SHP77 treated with DMSO at 0.1 percent for 48 hours (cell line): ENCODE data around the gene NEDD4L.
A peak's percentile ranks its signal among the peaks of the same experiment; 100 is the strongest.

Source experiments
- DNase-seq: peaks from one replicate; lab custom pipeline; 2025; lab: John Stamatoyannopoulos, UW

Gene NEDD4L

GRCh38 chr18:58213440-58213839, 169.4 kb downstream of the NEDD4L start:
- no peak for DNase-seq

DNA sequence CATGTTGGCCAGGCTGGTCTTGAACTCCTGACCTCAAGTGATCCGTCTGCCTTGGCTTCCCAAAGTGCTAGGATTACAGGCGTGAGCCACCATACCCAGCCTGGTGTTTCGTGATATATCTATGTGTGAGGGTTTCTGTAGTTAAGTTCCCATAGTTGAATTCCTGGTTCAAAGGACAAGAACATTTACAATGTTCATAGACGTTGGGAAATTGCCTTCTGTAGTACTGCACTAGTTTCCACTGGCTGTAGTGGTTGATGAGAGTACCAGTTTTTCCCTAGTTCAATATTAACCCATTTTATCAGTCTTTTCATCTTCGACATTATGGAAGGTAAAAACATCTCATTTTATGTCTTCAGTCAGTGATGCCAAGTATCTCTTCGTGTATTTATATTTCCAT, 171.0 kb downstream of the NEDD4L start:
- DNase-seq = no peak

- no peak for DNase-seq
Observed at GRCh38 chr18:58216071-58216481, 172.1 kb downstream of the NEDD4L start.

- no peak for DNase-seq
Observed at GRCh38 chr18:58217052-58217451, 173.0 kb downstream of the NEDD4L start.

DNA sequence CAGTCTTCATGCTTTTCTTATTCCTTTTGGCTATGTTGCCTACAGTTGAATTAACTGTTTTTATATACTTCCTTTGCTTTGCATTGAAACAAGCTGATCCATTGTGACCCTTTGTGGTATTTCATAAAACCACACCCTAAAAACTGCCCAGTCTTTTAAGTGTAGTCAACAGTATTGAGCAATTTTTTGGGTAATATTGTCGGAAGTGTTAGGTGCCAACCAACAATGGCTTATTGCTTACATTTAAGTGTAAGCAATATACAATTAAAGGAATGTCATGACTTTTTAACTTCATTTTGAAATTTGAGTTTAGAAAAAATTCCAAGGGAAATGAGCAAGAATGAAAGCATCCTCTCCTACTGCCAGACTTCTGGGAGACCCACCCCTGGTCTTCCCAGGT, 174.1 kb downstream of the NEDD4L start:
- DNase-seq = no peak

GRCh38 chr18:58221060-58221725, 177.2 kb downstream of the NEDD4L start:
- DNase-seq = no peak

DNA sequence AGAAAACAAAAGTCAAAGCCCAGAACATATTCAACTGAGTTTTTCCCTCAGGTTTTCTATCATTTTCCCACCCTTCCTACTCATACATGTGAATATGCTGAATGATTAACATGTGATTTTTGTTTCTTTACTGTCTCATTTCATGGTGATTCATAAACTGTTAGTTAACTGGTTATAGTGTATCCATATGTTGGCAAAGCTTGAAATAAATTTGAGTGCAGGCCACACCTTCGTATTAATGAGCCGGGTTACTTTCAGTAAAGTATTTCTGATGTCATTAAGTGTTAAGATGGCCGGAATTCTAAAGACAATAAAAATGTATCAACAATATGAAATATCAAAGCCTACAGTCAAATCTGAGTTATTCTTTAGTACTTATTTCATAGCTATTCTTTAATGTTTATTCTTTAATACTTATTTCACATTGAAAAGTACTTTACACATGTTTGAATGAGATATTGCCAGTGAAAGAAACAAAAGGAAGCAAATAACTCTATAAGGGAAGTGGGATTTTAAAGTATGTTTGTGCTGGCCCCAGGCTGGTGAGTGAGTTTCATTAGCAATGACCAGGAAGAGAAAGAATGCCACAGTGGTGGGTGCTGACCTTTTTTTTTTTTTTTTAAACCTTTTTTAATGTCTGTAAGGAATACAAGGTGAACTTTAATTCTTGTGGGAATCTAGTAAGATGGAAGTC, 178.6 kb downstream of the NEDD4L start:
- DNase-seq = no peak

GRCh38 chr18:58223717-58224424, 179.8 kb downstream of the NEDD4L start:
- peak; percentile 10 for DNase-seq

- no peak for DNase-seq
Observed at GRCh38 chr18:58224425-58224750, 180.4 kb downstream of the NEDD4L start.

DNA sequence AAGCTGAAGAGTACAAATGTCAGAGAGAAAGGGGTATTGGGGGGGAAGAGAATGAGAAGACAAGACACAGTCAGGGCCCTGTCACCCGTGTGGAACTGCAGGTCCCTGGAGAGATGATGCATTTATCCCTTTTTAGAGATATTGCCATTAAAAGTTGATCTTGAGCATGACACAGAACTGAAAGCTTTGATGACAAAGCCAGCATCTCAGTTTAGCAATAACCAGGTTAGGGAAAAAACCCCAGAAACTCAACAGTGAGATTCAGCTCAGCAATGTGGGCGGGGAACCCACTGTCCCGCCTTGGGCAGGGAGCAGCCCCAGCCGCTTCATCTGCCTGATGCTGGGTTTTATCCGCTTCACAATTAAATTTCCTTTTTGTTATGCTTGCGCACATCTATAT, 181.1 kb downstream of the NEDD4L start:
- DNase-seq = no peak

GRCh38 chr18:58226429-58226828, 182.4 kb downstream of the NEDD4L start:
- no peak for DNase-seq

DNA sequence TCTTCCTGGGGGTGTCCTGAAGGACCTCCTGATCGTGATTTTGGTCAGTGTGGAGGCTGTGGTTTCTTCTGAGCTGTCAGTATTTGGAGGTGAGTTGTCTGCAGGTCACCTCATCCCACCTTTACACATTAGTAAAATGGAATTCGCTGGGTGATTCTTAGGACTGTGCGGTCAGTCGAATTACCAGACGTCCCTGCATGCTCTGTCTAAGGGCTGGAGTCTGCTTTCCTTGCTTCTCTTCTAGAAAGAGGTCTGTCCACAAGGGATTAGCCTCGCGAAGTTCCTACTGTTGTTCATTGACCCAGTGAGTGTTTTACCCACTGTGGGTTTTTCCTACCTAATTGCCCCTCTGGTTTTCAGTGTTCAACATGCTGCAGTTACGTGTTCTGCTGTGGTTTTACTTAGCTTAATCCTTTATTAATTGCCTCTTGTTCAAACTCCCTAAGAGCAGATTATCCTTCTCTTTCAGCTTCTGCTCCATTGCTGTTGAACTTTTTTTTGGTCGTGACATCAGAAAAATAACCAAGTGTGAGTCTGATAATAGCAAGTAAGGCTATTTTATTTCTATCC, 183.4 kb downstream of the NEDD4L start:
- no peak for DNase-seq

GRCh38 chr18:58228176-58228575, 184.2 kb downstream of the NEDD4L start:
- no peak for DNase-seq

- DNase-seq = no peak
Observed at GRCh38 chr18:58228762-58229161, 184.7 kb downstream of the NEDD4L start.

DNA sequence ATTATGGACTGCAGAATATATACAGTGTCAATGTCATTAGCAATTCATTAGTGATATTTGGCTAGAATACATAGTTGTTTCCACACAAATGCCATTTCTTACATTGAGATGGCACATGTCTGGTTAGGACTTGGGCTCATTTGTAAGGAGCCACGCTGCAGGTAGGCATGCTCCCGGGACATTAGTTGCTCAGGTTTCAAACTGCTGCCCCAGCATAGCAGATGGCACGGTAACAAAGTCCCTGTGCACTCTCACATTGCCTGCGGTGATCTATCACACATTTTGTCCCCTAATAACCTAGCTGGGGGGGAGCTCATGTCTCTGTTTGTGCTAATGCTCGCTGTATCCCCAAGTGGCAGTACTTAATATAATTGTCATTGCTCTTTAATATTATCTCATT, 185.1 kb downstream of the NEDD4L start:
- DNase-seq = no peak

DNA sequence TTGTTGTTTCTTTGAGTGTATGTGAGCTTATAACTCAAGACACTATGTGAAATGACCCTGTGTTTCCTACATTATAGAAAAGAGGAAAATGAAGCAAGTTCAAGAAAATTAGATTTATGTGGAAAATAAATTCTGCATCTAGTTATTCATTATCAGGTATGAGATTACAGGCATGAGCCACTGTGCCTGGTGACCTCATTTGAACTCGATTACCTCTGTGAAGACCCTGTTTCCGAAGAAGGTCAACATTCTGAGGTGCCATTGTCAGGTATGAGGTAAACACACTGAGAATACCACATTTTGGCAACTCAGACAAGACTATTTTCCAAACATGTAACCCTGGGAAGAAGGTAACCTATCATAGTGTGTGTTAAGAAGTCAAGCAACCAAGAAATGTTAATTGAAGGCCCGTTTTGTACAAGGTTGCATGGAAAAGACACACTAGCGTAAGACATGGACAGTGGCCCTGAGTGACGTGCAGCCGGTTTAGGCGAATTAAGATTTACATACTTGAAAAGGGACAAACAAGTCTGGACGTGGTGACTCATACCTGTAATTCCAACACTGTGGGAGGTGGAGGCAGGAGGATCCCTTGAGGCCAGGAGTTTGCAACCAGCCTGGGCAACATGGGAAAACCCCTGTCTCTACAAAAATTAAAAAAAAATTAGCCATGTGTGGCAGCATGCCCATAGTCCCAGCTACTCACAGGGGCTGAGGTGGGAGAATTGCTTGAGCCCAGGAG, 186.6 kb downstream of the NEDD4L start:
- no peak for DNase-seq

- no peak for DNase-seq
Observed at GRCh38 chr18:58231930-58232329, 187.9 kb downstream of the NEDD4L start.

DNA sequence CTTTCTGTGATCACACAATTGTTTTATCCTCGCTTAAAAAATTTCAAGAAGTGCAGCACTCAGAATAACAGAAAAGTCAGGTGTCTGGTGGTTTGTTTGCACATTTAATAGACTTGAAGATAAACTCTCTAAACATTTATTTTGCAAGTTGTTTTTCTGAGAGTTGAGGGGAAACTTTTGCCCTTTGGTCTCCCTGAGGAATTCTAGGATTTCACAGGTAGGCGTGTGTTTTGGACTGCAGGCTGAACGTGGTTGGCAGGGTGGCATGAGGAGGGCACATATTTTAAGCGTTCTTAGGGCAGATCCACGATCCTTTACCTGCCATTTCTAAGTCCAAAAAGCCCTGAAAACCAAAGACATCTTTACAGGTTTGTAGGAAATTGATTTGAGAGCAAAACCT, 188.6 kb downstream of the NEDD4L start:
- no peak for DNase-seq

GRCh38 chr18:58234359-58234741, 190.3 kb downstream of the NEDD4L start:
- no peak for DNase-seq

DNA sequence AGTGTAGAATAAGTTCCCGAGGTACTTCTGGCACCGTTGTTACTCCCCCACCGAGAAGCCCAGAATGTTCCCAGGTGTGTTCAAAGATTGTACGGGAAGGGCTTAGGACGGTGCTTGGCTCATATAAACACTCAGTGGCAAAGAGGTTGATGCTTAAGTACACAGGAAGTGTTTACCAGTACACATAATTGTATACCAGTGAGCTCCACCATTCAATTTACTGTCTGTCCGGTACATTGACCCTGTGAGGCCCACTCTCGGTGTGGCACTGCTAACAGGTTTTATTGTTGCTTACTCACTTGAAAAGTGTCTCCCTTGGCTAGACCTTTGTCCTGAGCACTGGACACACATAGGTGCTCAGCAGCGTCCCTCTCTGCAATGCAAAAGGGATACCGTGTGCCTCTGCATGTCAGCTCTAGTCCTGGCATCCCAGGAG, 191.0 kb downstream of the NEDD4L start:
- DNase-seq = no peak

DNA sequence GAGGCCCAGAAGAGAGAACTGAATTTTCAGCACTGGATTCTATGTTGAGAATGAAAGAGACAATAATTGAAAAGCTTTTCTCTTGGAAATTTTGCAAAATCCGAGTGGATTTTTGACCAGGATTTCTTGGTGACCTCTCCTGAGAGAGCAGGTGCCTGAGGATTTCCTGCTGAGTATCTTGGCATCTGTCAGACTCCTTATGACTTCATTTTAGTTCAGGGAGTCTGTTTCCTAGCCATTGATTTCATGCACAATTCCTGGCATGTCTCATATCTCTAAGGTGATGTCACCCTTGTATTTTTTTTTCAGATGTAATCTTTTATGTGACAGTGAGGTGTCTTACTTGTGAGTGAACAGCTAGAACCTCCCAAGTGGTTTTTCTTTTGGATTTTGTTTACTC, 195.9 kb downstream of the NEDD4L start:
- no peak for DNase-seq

GRCh38 chr18:58241026-58241679, 197.1 kb downstream of the NEDD4L start:
- no peak for DNase-seq
